Measurements from ENCODE around the gene ZC3H10.
A peak's percentile ranks its signal among the peaks of the same experiment; 100 is the strongest.

ZC3H10 gene

DNA sequence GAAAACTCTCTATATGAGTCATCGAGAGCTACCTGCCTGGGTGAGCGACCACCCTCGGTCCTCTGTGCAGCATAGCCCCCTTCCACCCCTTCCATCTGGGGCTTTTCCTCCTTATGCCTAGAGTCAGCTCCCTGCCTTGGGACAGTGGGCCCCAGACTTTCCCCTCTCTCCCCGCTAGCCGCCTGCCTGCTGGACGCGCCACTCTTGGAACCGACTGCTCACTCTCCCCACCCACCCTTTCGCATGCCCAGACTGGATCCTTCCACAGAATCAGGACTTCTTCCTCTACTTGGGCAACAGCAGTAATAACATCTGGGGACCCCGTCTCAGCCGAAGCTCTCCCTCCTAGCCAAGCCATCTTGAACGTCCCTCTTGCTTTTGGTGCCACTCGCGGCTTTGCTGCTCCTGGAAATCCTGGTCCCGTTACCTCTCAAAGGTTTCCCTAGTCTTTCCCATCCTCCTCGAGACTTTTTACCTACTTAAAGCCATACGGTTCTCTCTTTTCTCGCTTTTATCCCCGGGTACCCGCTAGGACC is 10.7 kb downstream of the ZC3H10 start:
- no peak for DNase-seq

DNA sequence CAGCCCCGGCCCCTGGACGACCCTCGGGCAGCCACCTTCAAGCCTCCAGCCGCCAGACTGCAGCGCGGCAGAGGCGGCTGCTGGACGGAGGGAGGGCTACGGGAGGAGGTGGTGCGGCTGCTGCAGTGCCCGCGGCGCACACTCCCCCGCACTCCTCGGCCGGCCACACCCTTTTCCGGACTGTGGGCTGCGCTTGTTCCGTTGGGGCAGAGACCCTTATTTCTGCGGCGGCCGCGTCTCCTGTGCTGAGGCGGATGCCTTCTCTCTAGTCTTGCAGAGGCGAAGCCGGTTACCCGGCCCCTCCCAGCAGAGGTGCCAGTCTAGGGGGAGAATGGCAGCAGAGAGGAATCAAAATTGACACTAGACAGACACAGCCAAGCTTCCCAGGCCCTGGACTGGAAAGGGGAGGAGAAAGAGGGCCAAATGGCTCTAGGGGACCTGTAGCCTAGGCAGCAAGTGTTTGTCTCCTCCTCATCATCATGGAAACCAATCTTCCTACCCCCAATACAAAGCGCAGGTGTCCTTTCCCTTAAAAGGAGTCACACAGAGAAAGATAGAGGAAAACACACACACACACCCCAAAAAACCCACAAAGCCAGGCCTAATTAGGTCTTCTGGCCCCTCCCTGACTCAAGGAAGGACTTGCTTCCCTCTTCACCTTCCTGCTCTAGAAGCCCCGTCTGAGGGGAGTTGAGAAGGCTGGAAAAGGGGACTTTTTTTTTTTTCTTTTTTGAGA is 11.3 kb downstream of the ZC3H10 start:
- DNase-seq: peak; percentile 85

DNA sequence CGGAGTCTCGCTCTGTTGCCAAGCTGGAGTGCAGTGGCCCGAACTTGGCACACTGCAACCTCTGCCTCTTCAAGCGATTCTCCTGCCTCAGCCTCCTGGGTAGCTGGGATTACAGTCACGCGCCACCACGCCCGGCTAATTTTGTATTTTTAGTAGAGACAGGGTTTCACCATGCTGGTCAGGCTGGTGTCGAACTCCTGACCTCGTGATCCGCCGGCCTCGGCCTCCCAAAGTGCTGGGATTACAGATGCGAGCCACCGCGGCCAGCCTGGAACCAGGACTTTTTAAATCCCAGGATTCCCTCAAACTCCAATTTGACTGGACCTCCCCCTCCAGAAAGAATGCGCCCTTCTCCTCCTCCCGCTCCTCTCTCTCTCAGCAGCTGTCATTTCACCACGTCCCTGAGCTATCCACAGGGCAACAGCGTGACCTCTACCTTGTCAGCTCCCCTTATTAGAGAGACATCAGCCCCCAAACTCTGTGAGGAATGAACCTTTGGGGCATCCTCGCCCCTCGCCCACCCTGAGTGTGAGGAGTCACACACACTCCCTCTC is 12.0 kb downstream of the ZC3H10 start:
- DNase-seq: no peak

DNA sequence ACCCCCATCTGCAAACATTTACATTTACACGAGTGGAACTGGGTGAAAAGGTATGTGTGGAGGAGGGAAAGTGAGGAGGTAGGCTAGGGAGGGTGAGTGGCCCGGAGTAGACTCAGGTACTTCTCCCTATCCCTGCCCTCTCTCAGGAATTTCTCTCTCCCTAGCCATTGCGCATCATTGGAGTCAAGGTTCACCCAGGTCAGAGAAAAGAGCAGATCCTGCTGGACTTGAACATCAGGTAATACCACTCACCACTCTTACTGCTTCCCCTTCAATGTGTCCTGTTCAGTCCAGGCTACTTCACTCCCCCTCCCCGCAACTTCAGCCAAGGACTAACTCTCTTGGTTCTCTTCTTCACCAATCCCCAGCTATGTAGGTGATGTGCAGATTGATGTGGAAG is 12.8 kb downstream of the ZC3H10 start:
- DNase-seq: no peak

DNA sequence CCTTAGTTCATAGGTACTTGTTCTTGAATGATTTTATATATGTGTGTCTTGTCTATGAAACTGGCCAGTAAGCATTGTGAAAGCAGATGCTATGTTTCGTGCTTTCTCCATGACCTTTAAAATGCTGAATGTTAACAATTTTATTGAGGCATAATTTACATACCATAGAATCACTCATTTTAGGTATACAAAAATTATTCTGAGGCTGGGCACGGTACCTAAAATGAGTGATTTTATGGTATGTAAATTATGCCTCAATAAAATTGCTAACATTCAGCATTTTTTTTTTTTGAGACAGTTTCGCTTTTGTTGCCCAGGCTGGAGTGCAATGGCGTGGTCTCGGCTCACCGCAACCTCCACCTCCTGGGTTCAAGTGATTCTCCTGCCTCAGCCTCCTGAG is 16.8 kb downstream of the ZC3H10 start:
- no peak for DNase-seq

DNA sequence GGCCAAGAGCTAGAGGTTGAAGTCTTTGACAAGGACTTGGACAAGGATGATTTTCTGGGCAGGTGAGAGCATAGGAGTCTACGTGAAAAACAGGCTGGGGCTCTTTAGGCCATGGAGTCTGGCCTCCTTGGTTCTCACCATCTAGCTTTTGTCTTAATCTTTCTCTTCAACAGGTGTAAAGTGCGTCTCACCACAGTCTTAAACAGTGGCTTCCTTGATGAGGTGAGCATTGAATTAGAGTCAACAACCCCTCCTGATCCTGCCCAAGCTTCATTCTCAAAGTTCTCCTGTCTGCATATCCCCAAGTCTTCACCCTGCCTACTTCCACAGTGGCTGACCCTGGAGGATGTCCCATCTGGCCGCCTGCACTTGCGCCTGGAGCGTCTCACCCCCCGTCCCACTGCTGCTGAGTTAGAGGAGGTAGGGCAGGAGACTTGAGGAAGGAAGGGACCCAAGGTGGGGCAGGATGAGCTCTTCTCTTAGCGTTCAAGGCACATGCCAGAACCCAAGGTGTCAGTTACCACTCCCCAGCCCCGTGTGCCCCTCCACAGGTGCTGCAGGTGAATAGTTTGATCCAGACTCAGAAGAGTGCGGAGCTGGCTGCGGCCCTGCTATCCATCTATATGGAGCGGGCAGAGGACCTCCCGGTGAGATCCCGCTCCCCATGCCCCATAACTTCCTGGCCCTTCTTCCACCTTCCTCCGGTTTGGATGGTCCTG is 19.9 kb downstream of the ZC3H10 start:
- no peak for DNase-seq

DNA sequence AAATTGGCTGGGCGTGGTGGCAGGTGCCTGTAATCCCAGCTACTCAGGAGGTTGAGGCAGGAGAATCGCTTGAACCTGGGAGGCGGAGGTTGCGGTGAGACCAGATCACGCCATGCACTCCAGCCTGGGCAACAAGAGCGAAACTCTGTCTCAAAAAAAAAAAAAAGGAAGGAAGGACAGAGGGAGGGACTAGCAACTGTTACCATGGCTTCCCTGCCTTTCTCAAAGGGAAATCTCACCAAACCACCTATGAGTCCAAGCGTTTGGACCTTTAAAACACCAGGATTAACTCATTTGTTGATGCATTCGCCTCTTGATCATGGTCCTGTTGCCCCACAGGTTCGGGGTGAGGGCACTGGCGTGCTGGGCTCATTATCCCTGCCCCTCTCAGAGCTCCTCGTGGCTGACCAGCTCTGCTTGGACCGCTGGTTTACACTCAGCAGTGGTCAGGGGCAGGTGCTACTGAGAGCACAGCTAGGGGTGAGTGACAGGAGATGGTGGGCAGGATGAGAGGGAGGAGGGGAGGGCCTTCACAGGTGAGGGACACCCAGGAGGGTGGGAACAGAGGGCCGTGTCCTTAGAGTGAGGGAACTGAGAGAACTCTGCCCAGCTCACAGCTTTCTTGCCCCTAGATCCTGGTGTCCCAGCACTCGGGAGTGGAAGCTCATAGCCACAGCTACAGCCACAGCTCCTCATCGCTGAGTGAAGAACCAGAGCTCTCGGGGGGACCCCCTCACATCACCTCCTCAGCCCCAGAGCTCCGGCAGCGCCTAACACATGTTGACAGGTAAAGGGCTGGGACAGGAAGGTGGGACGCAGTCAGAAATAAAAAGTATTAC is 24.1 kb downstream of the ZC3H10 start:
- no peak for DNase-seq

DNA sequence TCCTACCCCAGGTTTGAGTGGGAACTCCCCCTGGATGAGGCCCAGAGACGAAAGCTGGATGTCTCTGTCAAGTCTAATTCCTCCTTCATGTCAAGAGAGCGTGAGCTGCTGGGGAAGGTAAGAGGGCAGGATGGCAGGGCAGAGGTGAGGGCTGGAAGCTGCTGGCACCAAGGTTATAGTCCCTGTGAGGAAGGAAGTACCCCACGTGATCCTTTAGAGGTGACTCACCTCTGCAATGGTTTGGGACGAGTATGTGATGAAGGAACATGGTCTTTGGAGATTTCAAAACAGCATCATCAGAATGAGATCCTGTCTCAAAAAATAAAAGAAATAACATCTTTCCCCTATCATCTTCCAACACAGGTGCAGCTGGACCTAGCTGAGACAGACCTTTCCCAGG is 25.2 kb downstream of the ZC3H10 start:
- DNase-seq: no peak

DNA sequence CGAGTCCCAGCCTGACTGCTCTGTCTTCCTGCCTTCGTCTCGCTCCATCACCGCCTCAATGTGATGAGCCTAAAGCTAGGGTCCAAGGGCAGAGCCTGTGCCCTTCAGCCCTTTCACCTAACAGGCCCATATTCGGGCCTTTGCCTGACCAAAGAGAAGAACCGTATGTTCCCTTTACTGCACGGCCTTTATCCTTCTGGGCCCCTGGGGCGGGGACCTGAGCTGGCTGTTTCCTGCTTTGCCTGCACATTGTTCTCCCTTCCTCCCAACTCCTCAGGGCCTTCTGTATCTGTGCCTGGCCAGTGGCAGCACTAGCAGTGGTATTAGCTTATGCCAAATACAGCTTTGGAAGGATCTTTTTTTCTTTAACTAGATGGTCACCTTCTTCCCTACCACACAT is 25.8 kb downstream of the ZC3H10 start:
- DNase-seq: no peak

DNA sequence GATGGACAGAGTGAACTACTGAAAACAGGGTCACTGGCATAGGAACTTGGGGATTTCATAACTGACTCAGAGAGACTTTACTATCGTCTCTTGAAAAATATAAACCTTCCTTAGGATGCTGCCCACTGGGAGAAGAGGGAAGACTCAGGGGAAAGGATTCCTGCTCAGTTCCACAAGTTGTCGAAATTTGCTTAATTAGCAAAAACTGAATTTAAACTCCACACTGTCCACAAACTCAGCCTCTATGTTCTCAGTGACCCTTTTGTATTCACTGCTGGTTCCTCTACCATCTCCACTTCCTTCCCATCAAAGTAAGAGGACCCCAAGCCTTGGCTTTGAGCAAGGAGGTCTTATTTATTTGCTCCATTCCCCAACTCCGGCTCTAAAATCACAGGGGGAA is 27.2 kb downstream of the ZC3H10 start:
- no peak for DNase-seq

DNA sequence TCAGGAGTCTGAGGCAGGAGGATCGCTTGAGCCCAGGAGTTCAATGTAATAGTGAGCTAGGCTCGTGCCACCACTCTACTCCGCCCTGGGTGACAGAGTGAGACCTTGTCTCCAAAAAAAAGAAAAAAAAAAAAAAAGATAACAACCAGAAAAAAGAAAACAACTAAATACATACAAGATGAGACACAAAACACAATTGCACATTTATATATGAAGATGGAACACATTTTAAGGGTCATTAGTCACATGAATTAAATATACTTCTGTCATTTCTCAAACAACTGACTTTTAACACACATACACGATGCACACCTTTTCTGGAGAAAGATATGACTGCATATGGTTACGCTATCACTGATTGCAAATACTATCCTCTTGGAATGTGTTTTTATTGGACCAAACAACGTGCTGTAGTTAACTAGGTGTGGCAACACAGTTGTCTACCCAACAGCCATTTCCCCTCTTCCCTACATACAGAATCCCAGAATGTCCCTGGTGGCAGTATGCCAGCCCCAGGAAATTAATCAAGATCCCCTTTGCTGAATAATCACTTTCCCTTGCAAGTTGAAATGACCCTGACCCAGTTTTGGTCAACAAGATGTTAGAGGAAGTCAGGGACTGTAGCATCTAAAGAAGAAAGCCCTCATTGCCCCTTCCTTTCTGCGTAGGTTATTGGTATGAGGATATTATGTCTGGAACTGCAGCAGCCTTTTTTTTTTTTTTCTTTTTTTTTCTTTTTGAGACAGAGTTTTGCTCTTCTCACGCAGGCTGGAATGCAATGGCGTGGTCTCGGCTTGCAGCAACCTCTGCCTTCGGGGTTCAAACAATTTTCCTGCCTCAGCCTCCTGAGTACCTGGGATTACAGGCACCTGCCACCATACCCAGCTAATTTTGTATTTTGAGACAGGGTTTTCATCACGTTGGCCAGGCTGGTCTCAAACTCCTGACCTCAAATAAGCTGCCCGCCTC is 28.7 kb downstream of the ZC3H10 start:
- DNase-seq: no peak

DNA sequence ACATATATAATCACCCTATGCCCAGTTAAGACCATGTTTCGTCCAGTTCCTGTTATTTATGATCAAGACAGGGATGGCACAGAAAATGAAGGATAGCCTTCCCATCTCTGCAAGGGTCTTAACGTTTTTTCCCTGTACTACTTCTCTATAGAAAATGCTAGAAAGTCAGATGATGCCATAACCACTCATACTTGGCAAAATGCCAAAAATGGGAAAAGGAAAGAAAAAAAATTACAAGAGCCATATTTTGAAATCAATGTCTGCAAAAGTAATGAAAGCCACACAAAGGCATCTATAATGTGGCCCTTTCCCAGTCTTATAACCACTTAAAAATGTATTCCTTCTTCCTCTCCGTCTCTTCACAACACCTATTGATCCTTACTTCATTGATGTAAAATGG is 32.5 kb downstream of the ZC3H10 start:
- no peak for DNase-seq

DNA sequence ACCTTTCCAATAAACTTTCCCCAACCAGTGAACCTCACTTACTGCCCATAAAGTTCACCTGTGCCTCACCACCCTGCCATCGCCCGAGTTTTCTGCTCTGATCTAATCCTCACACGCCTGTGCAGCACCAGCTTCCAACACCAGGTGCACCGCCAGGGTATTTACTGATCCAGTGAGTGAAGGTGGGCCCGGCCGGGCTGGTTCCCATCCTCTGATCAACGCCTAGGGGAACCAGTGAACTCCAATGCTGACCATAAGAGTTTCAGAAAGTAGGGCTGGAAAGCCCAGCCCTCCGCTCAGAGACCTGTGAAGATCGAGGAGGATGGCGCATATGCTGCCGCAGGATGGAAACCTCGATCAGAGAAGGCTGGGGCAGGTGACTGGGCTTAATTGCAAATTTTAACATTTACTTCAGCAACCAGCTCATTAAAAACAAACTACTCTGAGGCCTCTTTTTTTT is 33.6 kb downstream of the ZC3H10 start:
- DNase-seq: peak; percentile 79

DNA sequence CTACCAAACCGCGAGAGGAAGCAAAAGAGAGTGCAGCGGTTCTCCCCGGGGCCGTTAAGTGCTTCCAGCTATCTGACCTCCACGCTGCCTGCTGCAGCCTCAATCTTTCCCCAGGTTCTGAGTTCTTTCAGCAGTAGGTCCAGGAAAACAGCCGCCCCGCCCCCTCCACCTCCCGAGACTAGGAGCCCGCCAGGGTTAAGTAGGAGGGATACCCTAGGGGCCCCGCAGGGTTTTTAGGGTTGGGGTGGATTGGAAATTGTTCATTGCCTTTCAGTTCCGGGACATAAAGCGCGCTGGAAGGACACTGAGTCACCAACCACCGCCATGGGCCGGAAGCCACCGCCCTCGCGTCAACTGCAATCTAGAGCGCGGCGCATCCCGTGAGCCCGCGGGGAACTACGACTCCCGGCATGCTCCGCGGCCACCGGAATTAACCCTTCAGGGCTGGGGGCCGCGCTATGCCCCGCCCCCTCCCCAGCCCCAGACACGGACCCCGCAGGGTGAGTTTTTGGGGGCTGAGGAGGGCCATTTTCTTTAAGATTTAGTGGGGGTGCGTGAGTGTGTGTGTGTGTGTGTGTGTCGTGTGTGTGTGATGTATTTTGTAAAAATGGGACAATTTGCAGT is 34.2 kb downstream of the ZC3H10 start, which contains the start of gene MYL6B:
TSS of gene MYL6B (plus strand) at position 456 of the 624 bp plus-strand sequence. CDS start 1,332 bp downstream, outside the sequence.
- peak; percentile 96 for DNase-seq

DNA sequence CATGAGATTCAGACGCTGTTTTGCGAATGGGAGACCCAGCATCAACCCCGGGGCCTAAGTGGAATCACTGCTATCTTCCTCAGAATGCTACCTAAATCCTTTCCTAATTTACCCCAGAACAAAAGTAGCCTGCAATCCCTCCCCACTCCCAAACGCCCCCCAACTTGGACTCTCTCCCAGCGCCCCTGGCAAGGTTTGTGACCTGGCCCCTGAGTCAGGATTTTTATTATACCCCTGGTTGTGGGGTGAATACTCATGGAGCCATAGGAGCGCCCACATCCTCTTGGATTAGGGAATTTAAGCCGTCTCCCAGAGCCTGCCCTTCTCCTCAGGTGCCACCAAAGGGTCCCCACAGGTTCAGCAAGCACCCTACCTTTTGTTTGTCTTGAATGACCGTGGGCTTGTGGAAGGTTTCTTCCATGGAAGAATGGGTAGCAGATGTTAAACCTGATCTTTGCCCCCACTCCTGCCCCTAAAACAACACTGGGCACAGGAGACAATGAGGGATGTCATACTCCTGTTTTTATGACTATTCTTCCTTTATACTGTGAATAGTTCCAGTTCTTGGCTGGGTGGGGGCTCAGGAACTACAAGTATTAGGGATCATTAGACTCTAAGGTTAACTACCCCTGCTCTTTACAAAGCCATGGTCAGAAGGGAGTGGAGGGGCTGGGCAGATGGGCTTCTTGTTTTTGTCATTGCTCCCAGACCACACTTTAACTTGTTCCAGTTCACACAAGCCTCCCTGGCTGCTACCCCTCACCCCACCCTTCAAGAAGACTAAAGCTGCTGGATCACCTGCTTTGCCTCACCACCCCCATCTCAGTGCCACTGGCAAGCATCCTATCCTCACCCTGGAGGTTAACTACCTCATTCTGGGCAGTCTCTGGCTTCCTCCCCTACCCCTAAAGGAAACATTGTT is 35.0 kb downstream of the ZC3H10 start:
- DNase-seq: no peak

DNA sequence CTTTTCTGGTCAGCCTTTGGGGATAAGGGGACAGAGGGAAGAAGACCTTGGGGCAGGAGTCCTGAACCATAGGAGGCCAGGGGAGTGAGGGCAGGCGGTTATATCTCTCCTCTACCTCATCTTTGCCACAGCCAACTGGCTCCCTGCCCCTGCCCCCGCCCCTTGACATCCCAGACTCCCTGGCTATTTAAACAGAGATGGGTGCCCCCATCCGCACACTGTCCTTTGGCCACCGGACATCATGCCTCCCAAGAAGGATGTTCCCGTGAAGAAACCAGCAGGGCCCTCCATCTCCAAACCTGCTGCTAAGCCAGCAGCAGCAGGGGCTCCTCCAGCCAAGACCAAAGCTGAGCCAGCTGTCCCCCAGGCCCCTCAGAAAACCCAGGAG is 35.6 kb downstream of the ZC3H10 start:
- DNase-seq: no peak

DNA sequence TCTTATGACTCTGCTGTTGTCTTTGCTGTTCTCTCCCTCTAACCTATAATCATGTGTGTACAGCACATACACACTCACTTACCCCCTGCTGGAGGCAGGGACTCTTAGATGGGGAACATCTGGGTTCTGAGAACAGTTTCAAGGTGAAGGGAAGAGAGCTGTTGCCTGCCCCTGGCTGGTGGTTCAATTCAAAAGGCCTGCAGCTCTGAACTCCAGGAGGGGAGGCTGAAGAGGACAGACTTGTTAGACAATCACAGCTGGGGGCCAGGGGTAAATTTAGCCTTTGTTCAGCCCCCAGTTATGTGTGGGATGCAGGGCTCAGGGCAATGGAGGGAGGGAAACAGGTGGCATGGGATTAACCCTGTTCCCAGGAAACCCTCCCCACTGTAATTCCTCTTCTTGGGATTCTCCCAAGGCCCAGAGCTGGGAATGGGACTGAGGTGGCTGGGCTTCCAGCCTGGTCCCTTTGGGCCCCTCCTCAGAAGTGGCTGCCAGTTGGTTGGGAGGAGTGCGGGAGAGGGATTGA is 36.2 kb downstream of the ZC3H10 start:
- DNase-seq: no peak

DNA sequence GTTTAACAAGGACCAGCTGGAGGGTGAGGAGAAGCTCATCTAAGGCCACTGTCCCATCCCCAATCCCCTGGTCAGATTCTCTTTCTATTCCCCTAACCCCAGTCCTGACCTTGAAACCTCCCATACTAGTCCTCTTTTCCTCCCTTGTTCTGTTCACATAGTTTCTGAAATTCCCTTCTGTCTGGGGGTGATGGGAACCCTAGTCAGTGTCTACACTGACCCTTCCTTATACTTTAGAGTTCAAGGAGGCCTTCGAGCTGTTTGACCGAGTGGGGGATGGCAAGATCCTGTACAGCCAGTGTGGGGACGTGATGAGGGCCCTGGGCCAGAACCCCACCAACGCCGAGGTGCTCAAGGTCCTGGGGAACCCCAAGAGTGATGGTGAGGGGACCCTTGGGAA is 36.8 kb downstream of the ZC3H10 start:
- no peak for DNase-seq

DNA sequence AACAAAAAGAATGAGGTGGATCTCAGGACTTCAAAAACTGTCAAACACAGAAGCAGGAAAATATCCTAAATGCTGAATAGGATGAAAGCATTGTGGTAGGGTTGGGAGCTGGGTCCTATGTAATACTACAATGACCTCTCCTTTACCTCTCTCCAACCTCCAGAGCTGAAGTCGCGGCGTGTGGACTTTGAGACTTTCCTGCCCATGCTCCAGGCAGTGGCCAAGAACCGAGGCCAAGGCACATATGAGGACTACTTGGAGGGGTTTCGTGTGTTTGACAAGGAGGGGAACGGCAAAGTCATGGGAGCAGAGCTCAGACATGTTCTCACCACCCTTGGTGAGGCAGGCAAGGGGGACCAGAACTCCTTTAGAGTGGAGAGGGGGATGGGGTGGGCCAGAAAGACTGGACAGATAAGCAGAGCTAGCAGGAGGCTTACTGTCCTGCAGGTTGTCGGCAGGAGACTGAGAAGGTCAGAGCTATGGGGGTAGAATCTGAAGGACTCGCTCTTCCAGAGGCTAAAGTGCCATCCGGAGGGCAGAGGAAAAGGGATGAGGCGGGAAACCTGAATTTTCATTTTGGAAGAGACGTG is 37.3 kb downstream of the ZC3H10 start:
- no peak for DNase-seq
